Transverse colon (tissue), 4 donors: Measurements from ENCODE around the gene PPP1R27. TPM values are rescaled to one million over a fixed set of nuclear protein-coding genes. Genes with fewer than 3 reads are reported as not detected.
"Not testable (repeated sequence)": the region's sequence is repeated elsewhere in the genome, so short reads cannot be mapped to it uniquely, and the experiment has no call there.

Source experiments
- DNase-seq: peaks from one replicate; pipeline ENCODE4 v3.0.0-alpha.2; 2019
- H3K27ac ChIP-seq, 4 donors: fragments of 200-600 bp; sonication (generic); 2 replicates each; pipeline ENCODE4 v1.5.1; 2016 to 2018; ENCODE audit warnings: inconsistent platforms in 4 of 4
- H3K27me3 ChIP-seq: fragments of 200-600 bp; sonication (generic); 2 replicates; pipeline ENCODE4 v1.5.1; 2017; ENCODE audit warnings: inconsistent platforms
- H3K36me3 ChIP-seq, 4 donors: fragments of 200-600 bp; sonication (generic); 2 replicates each; pipeline ENCODE4 v1.5.1; 2017 to 2019; ENCODE audit warnings: inconsistent platforms in 4 of 4
- H3K4me1 ChIP-seq, 4 donors: fragments of 200-600 bp; sonication (generic); 2 replicates each; pipeline ENCODE4 v1.5.1; 2017 to 2020; ENCODE audit warnings: inconsistent platforms in 4 of 4
- H3K4me3 ChIP-seq, 4 donors: fragments of 200-600 bp; sonication (generic); 1 replicate in 1 of 4; 2 replicates in 3 of 4; pipeline versions ENCODE4 v1.5.1 to v1.6.1; 2017 to 2019; ENCODE audit warnings: inconsistent platforms in 4 of 4
- H3K9me3 ChIP-seq, 2 donors: fragments of 200-600 bp; sonication (generic); 2 replicates each; pipeline ENCODE4 v1.5.1; 2017 to 2019; ENCODE audit warnings: inconsistent platforms in 2 of 2
- CTCF ChIP-seq, 5 experiments: fragments of 200-600 bp in 3 of 5; fragments of 450-650 bp in 2 of 5; sonication (generic) in 3 of 5; IDR thresholded peaks; 1 replicate in 2 of 5; 2 replicates in 3 of 5; pipeline ENCODE4 v1.5.1; 2016 to 2017; ENCODE audit warnings: antibody characterized with exemption in 5 of 5, inconsistent platforms in 3 of 5, mild to moderate bottlenecking in 2 of 5, moderate library complexity in 1 of 5
- EP300 ChIP-seq: sonication (generic); formaldehyde crosslinking; IDR thresholded peaks from one replicate; pipeline ENCODE4 v1.6.1; 2017; ENCODE audit warnings: antibody characterized with exemption, low read depth
- POLR2A ChIP-seq: fragments of 450-650 bp; IDR thresholded peaks from one replicate; pipeline ENCODE4 v1.6.1; 2016; ENCODE audit warnings: antibody characterized with exemption, mild to moderate bottlenecking, moderate library complexity
- POLR2AphosphoS5 ChIP-seq, 3 donors: sonication (generic); formaldehyde crosslinking; IDR thresholded peaks; one replicate each; pipeline ENCODE4 v1.6.1; 2016; ENCODE audit warnings: antibody characterized with exemption in 3 of 3
- WGBS, 2 donors: methylation state at CpG; one replicate each; pipeline ENCODE4 v1.1.5; 2018; ENCODE audit warnings: low coverage in 1 of 2; 5-methylcytosine and 5-hydroxymethylcytosine counted together
- in situ Hi-C, 4 donors: fragments of 200-750 bp; cut with MboI; loops; one replicate each; pipeline versions ENCODE4 v1.15.0 to v1.15.1; 2017; ENCODE audit warnings: low sequenced_read_pairs in 3 of 4, low pct_ligation_motif_present in 1 of 4, low pct_unique_long_range_greater_than_20kb in 1 of 4
- intact Hi-C: fragments of 100-400 bp; cut with DNase I; formaldehyde crosslinking; loops from one replicate; pipeline ENCODE4 v1.15.1; 2023; ENCODE audit warnings: low total_unique reads
- total RNA-seq, 4 donors: library from RNA; depleted of rRNA; stranded (reverse); fragments of >200 nt; gene quantifications; one replicate each; pipeline ENCODE4 v1.1.0, GENCODE V29; 2016

The PPP1R27 gene
- total RNA-seq, 4 donors from 2014 or later = 0.68 TPM; not detected in 3

GRCh38 chr17:81842378-81842724 lies 7.5 kb upstream of the PPP1R27 start:
- no peak for DNase-seq
- Histone ChIP-seq H3K27ac (no peak overlapping the region), H3K36me3 (peaks cover 0 to 40% (median 26%) of the 10 kb centered on the region in 4 donors), H3K4me3 (no peak overlapping the region), H3K27me3 (no peaks in the 10 kb centered on the region), H3K9me3 (no peaks in the 10 kb centered on the region), H3K4me1 (no peaks in the 10 kb centered on the region)
- WGBS, 2 donors = 87 to 88% methylated on average over 2 to 11 of the region's 11 CpGs
- TF ChIP-seq POLR2AphosphoS5 (IDR thresholded peaks at IDR 0.05) (no peak), EP300 (no peak), POLR2A (no peak), CTCF (IDR thresholded peaks at IDR 0.05) (no peak)
- in situ Hi-C loops (no loop called here), intact Hi-C loops (no loop called here)

DNA sequence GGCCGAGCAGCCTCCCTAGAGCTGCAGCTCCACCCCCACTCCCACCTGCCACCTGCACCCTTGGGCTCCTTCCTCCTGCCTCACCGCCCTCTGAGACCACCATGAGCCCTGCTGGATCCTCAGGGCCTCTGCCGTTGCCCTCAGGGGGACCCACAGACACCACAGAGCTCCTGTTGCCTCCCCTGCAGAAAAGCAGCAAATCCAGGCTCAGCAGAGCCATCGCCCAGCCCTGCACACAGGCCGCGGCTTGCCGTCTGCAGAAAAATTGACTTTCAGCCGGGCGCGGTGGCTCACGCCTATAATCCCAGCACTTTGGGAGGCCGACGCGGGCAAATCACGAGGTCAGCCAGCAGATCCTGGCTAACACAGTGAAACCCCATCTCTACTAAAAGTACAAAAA lies 7.0 kb upstream of the PPP1R27 start:
- Histone ChIP-seq H3K9me3 (no peaks in the 10 kb centered on the region), H3K4me1 (no peaks in the 10 kb centered on the region), H3K27ac (no peak overlapping the region), H3K27me3 (no peaks in the 10 kb centered on the region), H3K36me3 (peaks cover 0 to 36% (median 24%) of the 10 kb centered on the region in 4 donors), H3K4me3 (no peak overlapping the region)
- TF ChIP-seq EP300 = no peak
- no peak for TF ChIP-seq POLR2A
- TF ChIP-seq POLR2AphosphoS5 (IDR thresholded peaks at IDR 0.05) = no peak
- no peak for TF ChIP-seq CTCF (IDR thresholded peaks at IDR 0.05)
- intact Hi-C loops = no loop called here
- WGBS, 2 donors = 77% methylated on average over 15 of the region's 15 CpGs; no CpG with 5 or more reads in 1 of the 2 donors
- DNase-seq = no peak
- in situ Hi-C loops = no loop called here

- in situ Hi-C loops = no loop called here
- intact Hi-C loops = no loop called here
- Histone ChIP-seq H3K4me1 (no peaks in the 10 kb centered on the region), H3K27ac (no peak overlapping the region), H3K27me3 (no peaks in the 10 kb centered on the region), H3K36me3 (peaks cover 0 to 29% (median 19%) of the 10 kb centered on the region in 4 donors), H3K9me3 (no peaks in the 10 kb centered on the region), H3K4me3 (no peak overlapping the region)
- DNase-seq = no peak
- WGBS, 2 donors = 86% methylated on average over 40 of the region's 40 CpGs; no CpG with 5 or more reads in 1 of the 2 donors
- no peak for TF ChIP-seq POLR2AphosphoS5 (IDR thresholded peaks at IDR 0.05)
- TF ChIP-seq EP300 = no peak
- no peak for TF ChIP-seq CTCF (IDR thresholded peaks at IDR 0.05)
- no peak for TF ChIP-seq POLR2A
These were observed 6.3 kb upstream of the PPP1R27 start for GRCh38 chr17:81840826-81841778.

GRCh38 chr17:81840059-81840458 lies 5.2 kb upstream of the PPP1R27 start:
- H3K27ac ChIP-seq = not testable (repeated sequence)

More at GRCh38 chr17:81840059-81840458, 5.2 kb upstream of the PPP1R27 start:
- H3K27me3 ChIP-seq, H3K4me3 ChIP-seq, H3K9me3 ChIP-seq, DNase-seq, in situ Hi-C loops, H3K4me1 ChIP-seq, intact Hi-C loops: not testable (repeated sequence)
- peaks cover 0 to 18% (median 10%) of the 10 kb centered on the region in 4 donors for H3K36me3 ChIP-seq
- WGBS, 2 donors = 91% methylated on average over 5 of the region's 5 CpGs; no CpG with 5 or more reads in 1 of the 2 donors
